Activated CD8-positive, alpha-beta memory T cell treated with anti-CD3 and anti-CD28 coated beads, Interleukin-2, amount 50 U/mL, for 48 hours (primary cell): Measurements from ENCODE around the gene NEB.

Experiments
- DNase-seq: peaks from one replicate; pipeline ENCODE4 v3.0.0-alpha.2; 2020

Gene NEB

GRCh38 chr2:151533127-151533526, 201.1 kb downstream of the NEB start:
- no peak for DNase-seq

DNA sequence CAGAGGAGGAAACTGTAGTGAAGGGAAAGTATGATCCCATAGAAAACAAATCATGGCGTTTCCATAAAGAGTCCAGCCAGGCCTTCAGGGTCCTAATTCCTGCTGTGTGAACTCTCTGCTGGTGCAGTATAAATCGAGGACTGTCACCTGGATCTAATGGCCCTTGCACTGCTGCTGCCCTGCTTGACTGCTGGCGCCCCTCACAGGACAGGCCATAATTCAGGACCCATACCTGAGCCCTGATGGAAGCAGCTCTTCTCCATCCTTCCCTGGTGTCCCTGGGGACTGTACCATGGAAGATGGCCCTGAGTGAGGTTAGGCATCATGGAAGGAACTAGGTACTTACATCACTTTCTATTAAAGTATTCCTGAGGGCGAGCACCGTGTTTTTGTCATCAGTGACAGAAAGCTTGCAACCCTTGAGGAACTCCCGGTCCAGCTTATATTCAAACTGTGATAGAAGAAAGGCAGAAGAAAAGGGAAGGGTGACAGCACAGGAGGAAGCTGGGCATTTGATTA, 207.6 kb downstream of the NEB start:
- DNase-seq = no peak

DNA sequence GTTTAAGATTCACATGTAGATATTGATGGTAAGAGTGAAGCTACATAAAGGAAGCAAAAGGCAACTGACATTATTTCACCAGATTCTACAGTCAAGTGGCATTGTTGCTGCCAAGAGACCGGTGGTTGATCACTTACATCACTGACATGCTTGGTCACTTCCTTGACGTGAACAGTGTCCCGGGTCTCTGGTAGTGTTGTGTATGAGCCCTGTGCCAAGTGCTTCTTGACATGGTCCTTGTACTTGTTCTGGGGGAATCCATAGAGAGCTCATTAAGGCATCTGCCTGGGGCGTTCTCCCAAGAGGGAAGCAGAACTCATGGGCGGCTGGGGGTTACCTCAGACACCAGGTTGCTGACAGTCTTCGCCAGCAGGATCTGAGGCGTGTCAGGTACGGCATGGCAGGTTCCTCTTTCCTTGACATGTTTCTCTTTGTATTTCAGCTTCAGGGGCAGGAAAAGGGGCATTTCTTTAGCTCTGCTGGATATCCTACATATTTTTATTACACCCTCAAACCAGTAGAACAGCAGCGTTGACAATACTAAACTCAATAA, 208.4 kb downstream of the NEB start:
- DNase-seq = no peak

DNA sequence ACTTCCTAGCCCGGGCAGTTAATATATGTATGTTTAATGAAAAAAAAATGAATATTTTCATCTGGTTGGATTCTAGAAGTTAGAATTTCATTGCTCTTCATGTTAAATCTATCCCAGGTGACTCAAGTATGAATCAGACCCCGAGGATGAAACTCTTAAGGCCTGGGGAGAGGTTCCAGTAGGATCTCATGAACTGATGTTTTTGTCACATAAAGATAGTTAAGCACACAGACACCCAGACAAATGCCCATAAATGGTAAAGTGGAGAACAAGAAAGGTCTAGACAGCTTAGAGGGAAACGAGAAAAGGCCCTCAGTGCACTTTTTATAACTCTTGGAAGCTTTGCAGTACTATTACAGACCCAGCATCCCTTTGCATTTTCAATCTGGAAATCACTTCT, 210.4 kb downstream of the NEB start:
- DNase-seq = no peak

- DNase-seq = no peak
Observed at GRCh38 chr2:151522556-151522955, 211.7 kb downstream of the NEB start.

DNA sequence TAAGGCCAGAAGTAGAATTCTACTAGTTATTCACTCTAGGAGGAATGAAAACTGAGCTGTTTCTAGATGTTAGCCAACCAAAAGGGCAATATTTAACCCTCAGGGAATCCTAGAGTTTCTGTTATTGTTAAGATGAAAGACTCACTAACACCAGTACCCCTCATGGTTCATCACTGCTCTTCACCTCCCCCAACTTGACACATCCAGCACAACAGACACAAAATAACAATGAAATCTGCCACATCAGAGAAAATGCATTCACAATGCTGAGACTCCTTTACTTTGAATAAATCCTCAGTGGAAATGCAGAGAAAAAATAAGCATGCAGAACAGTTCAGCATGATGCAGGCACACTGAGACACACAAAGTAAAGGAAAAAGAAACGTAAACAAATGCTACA, 213.3 kb downstream of the NEB start:
- no peak for DNase-seq

DNA sequence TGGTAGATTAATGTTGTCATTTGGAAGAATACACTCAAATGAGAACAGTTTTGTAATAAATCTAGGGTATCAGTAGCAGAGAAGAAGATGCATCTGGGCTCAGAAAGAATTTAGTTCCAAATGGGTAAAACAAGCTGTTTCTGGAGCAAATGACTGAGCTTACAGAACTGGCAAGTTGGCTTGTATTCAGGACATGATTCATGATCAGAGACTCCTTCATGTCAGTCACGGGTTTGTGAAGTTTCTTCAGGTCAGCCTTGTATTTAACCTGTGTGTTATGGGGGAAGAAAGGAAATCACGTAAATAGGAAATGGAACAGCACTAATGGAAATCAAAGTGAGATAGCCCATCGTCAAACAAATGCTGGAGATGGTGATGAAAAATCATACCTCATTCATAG, 215.5 kb downstream of the NEB start:
- DNase-seq = no peak

GRCh38 chr2:151508519-151508918, 225.8 kb downstream of the NEB start:
- DNase-seq = no peak

DNA sequence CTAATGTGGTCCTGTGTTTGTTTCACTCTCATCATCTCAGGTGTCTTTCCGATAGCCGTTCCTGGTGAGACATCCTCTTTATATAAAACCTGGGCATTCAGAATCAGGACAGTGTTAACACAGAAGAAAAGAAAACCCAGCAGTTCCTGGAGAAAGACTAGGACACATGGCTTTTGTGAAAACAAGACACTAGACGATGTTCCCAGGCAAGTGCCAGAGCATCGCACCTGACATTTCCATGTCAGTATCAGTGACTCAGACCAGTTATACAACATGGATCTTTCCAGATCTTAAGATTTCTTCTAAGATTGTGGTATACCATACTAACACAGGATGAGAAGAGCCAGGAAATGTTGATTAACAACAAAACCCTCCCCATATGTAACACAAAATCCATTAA, 228.1 kb downstream of the NEB start:
- no peak for DNase-seq

DNA sequence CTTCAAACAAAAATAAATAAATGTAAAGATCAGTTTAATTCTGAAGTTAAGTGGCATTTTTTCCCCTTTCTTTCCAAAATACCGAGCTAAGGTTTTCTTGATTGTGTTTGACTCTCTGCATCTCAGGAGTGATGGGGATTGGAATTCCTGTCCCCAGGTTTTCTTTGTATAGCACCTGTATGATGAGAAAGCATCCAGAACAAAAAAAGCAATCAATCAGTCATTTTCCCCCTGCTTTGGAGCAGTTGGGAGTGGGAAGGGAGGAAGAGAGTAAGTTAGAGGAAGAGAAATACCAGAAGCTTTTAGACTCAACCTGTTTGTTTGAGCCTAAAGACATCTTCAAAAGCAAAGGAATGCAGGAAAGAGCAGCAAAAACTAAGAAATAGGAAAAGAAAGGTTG, 236.1 kb downstream of the NEB start:
- DNase-seq = no peak

DNA sequence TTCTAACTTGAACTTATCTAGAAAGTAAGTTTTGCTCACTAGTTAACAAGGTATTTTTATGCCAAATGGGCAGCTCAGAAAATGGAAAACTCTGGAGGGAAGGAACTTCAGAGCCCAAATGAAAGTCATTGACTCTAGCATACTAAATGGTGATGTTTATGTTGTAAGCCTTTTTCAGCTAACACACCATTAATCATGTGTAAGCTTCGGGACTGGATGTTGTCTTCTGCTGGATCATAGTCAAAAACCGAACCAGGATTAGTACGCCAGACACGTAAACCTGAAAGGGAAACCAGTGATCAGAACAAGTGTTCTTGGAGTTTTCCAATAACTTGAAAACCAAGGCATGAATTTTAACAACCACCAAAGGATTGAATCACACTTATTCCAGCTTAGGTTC, 242.8 kb downstream of the NEB start:
- no peak for DNase-seq

DNA sequence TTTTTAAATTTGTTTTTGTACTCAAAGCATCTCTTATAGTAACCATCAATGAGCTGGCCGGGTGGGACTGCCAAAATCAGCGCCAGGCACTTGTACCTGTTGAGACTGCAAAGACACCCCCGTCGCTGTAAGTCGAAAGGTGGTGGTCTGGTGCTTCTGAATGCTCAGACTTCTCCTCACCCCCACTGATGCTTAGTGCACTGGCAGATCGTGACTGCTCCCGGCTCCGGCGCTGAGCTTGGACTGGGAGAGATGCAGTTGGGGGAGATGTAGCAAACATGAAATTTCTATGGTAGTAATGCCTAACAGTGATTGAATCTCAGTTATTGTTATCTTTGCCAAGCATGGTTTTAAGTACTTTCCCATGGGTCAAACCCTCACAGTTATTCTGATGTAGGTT, 244.0 kb downstream of the NEB start:
- no peak for DNase-seq

DNA sequence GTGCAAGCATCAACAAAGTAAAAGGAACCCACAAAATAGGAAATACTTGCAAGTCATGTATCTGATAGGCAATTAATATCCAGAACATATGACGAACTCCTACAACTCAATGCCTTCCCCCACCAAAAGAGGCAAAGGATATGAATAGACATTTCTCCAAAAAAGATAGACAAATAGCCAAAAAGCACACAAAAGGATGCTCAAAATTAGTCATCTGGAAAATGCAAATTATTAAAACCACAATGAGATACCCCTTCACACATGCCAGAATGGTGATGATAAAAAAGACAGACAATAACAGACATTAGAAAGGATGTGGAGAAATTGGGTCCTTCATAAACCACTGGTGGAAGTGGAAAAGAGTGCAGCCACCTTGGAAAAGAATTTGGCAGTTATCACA, 248.2 kb downstream of the NEB start:
- no peak for DNase-seq

GRCh38 chr2:151484100-151484499, 250.2 kb downstream of the NEB start:
- no peak for DNase-seq

GRCh38 chr2:151483546-151483945, 250.7 kb downstream of the NEB start:
- no peak for DNase-seq

DNA sequence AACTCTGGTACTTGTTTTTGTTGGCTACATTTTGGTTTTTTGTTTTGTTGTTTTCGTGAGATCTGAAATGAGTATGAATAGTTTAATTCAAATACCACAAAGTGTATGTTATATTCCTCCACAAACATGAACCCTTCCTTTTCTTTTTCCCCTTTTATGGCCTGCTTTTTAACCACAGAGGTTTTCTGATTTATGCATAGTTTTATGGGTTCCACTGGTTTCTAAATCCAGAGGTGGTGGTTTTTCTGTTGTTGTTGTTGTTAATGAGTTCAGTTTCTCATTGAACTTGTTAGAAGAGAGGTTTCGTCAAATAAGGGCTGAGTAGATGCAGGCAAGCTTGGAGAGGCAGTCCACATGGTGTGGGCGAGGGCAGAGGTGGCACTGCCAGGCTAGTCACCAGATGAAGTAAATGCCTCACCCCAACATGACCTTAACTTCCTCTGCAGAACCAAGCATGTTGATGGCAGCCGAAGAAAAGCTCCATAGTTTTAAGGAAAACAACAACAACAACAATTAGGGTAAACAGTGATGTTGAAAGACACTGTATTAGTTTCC, 252.0 kb downstream of the NEB start:
- no peak for DNase-seq

- DNase-seq = no peak
Observed at GRCh38 chr2:151481744-151482143, 252.5 kb downstream of the NEB start.

DNA sequence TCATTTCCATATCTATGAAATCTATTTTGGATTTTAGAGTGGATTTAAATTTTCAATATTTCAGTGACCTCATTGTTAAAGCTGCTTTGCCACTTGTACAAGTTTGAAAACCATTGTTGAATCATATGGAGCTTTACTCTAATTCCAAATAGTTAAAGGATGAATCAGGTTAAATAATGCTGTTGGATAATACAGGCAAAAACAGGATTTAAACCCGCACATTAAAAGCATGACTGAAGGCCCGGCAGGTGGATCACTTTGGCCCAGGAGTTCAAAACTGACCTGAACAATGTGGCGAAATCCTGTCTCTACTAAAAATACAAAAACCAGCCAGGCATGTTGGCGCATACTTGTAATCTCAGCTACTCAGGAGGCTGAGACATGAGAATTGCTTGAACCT, 256.3 kb downstream of the NEB start:
- no peak for DNase-seq

DNA sequence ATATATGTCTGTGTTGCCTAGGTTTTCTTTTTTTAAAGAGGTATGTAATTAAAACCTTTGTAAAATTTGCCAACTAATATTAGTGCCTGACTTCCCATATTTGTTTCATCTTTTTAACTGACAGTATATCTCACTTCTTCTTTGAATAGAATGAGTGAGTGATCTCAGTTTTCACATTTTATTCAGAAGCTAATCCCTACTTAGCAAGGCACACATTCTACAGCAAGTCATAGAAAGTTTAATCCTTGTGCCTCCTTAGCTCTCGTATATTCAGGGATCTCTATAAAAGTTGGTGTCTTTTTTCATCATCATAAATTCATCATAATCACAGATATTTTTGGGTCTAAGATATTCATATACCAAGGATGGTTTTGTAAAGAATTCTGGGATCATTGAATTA, 258.0 kb downstream of the NEB start:
- no peak for DNase-seq

DNA sequence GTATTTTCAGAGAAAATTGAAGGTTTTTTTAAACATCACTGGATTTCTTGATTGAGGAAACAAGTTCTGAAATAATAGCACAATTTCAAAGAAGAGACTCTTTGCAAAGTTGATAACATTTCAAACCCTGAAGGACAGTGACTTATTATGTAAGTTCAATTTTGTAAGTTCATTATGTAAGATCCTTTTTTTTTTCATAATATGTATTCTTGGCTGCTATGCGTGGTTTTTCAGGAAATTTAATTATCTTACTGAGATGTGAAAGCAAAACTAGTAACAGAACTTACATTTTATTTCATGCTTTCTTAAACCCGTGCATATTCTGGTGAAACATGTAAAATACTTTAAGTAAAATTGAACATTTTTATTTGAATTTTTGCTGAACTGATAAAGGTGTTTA, 259.2 kb downstream of the NEB start:
- no peak for DNase-seq

DNA sequence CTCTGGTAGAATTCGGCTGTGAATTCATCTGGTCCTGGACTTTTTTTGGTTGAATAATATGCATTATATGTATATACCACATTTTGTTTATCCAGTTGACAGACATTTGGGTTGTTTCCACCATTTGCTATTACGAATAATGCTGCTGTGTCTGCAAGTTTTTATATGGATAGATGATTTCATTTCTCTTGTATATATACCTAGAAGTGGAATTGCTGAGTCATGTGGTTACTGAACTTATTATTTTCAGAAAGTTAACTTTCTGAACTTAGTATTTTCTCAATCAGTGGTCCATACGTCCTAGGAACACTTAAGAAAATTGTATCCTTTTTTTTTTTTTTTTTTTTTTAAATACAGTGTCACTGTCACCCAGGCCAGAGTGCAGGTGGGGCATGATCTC, 261.3 kb downstream of the NEB start:
- DNase-seq = no peak

DNA sequence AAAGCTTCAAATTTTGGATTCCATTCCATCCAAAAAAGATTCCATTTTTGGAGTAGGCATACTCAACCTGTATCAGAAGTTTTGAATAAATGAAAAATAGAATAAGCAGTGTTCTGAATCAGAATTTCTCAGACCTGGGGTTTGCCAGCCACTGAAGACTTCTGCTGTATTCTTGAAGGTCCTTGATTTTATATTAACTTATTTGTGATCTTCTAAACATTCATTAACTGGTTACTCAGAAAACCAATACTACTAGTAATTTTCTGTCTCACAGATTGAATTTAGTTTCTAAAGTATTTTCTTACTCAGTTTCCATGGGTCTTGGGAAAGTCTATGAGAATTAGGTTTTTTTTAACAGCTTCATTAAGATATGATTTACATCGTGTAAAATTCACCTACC, 263.7 kb downstream of the NEB start:
- no peak for DNase-seq

DNA sequence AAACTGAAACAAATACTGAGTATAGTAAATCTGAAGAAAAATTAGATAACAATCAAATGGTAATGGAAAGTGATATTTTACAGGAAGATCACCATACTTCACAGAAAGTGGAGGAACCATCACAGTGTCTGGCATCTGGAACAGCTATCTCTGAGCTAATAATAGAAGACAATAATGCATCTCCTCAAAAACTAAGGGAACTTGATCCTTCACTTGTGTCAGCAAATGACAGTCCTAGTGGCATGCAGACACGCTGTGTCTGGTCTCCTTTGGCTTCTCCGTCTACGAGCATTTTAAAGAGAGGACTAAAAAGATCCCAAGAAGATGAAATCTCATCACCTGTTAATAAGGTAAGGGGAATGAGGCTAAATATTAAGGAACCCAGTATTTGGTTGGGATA, 268.5 kb downstream of the NEB start:
- no peak for DNase-seq

GRCh38 chr2:151459358-151459757, 274.9 kb downstream of the NEB start:
- DNase-seq = no peak

GRCh38 chr2:151439127-151439526, 295.1 kb downstream of the NEB start:
- no peak for DNase-seq

- no peak for DNase-seq
Observed at GRCh38 chr2:151438506-151438905, 295.8 kb downstream of the NEB start.
